Measurements from ENCODE around the gene VAPA. TPM values are rescaled to one million over a fixed set of nuclear protein-coding genes. Genes with fewer than 3 reads are reported as not detected.

Gene VAPA
- total RNA-seq, 4 donors from 2014 or later: 208 to 233 (median 221) TPM

DNA sequence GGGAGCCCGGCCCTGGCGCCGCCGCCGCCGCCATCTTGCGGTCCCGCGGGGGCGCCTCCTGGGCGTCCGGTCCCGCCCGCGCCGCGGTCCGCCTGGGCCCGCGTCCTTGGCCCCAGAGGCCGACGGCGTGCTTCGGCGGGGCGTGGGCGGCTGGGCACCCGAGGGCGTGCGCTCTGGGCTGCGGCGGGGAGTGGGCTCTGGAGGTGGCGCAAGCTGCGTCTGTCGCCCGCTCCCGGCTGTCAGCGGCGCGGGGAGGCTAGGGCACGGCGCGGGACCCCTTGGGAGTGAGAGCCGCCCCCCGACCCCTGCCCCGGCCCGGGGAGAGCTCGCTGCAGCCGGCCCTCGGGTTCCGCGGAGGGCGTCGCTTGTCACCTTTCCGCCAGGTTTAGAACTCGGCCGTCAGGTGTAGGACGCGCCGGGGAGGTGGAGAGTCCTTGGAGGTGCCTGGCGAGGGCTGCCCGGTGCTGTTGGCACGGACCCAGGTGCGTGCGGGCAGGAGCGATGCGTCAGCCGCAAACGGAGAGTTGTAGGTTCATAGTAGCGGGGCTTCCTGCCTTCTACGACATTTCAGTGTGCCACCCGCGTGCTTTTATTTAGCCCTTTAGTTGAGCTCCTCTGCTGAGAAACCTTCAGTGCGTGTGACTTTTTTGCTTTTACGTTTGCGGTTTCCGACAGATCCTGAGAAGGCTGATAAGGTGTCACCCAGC is 921 bp downstream of the VAPA start:
- 0 to 1% methylated on average over 15 to 18 of the region's 77 CpGs for WGBS, 2 donors
- peak; percentile 24 to 50 for DNase-seq (ENCODE audit: low spot score in 2 of 2)
- TF ChIP-seq POLR2A (IDR thresholded peaks at IDR 0.05) (no peak), EP300 (IDR thresholded peaks at IDR 0.05) (peak in 1 of 2 donors; percentile 75)
- TF ChIP-seq, protein P1, sequence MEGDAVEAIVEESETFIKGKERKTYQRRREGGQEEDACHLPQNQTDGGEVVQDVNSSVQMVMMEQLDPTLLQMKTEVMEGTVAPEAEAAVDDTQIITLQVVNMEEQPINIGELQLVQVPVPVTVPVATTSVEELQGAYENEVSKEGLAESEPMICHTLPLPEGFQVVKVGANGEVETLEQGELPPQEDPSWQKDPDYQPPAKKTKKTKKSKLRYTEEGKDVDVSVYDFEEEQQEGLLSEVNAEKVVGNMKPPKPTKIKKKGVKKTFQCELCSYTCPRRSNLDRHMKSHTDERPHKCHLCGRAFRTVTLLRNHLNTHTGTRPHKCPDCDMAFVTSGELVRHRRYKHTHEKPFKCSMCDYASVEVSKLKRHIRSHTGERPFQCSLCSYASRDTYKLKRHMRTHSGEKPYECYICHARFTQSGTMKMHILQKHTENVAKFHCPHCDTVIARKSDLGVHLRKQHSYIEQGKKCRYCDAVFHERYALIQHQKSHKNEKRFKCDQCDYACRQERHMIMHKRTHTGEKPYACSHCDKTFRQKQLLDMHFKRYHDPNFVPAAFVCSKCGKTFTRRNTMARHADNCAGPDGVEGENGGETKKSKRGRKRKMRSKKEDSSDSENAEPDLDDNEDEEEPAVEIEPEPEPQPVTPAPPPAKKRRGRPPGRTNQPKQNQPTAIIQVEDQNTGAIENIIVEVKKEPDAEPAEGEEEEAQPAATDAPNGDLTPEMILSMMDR (IDR thresholded peaks at IDR 0.05): no peak
- Histone ChIP-seq H3K9me3 (no peaks in the 10 kb centered on the region), H3K4me1 (peaks cover 0 to 50% (median 43%) of the 10 kb centered on the region in 4 donors), H3K27ac (peak overlapping the region; percentile 97 to 100 (median 100)), H3K4me3 (peak overlapping the region; percentile 89 to 98 (median 98)), H3K27me3 (no peaks in the 10 kb centered on the region), H3K36me3 (no peaks in the 10 kb centered on the region)

DNA sequence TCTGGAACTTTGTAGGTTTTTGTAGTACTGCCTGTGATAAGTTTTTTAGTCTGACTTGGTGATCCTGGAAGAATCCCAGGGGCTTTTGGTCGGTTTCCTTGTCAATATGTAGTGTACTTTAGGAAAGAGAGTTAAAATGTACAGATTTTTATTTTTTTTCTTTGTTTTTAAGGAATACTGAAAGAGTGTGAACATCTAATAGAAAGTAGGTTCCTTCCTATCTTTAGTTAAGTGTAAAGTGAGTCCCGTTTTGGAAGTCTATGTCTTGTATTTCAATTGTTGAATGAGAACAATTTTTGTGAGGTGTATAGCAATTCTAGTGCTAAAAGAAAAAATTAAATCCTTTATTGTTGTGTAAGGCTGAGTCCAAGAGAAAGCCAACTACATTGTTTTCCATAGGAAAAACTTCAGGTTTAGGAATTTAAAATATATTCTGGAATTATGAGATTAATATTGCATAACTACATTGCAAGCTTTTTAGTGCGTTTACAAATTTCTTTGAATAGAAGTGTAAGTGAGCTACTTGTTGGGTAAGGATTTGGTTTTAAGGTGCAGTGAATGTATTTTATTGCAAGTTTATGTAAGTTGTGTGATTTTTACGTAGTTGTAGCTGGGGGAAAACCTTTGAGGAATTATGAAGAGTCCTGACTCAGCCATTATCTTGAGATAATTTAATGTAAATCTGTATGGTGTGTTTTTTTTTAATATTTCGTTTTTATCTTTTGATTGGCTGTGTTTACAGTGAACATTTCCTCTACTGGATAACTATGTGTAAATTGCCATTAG is 1.7 kb downstream of the VAPA start:
- DNase-seq (ENCODE audit: low spot score in 2 of 2): no peak
- Histone ChIP-seq H3K27ac (peak overlapping the region; percentile 97 to 100 (median 100)), H3K27me3 (no peaks in the 10 kb centered on the region), H3K9me3 (no peaks in the 10 kb centered on the region), H3K36me3 (no peaks in the 10 kb centered on the region), H3K4me1 (peaks cover 0 to 58% (median 49%) of the 10 kb centered on the region in 4 donors), H3K4me3 (peak overlapping the region; percentile 89 to 98 (median 98))
- WGBS, 2 donors: 5 to 9% methylated on average over 5 of the region's 5 CpGs
- no peak for TF ChIP-seq EP300 (IDR thresholded peaks at IDR 0.05)
- TF ChIP-seq POLR2A (IDR thresholded peaks at IDR 0.05): peak in 1 of 2 donors; percentile 9

DNA sequence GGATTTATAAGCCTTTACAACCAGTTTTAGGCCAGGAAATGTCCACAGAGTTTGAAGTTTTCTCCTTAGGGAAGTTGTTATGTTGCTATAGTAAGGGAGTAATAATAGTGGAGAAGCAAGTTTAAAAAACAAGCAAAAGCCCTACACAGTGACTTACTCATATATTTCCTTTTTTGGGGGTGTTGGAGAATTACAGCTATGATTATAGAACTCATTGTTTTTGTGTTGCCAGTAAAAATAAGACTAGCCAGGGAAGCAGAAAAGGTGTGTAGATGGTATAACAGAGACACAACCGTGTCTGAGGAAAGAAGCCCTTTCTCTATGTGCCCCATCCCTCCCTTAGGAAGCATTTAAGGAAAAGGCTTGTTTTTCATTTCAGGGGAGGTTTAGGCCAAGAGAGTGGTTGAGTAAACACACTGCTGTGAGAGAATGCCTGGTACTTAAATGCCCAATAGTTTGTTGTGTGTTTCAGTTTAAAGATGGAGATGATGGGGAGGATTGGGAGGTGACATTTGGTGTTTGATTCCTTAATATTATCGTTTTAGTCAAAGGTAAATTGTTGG is 2.3 kb downstream of the VAPA start:
- whole genome bisulfite sequencing, 2 donors: 13 to 20% methylated on average over 2 of the region's 2 CpGs
- DNase-seq (ENCODE audit: low spot score in 2 of 2): no peak
- no peak for TF ChIP-seq POLR2A (IDR thresholded peaks at IDR 0.05)
- TF ChIP-seq, protein P1 (IDR thresholded peaks at IDR 0.05): no peak
- no peak for TF ChIP-seq EP300 (IDR thresholded peaks at IDR 0.05)
- H3K4me1 ChIP-seq: peaks cover 0 to 65% (median 54%) of the 10 kb centered on the region in 4 donors
- no peaks in the 10 kb centered on the region for H3K27me3 ChIP-seq
- peak overlapping the region; percentile 23 to 100 (median 100) for H3K27ac ChIP-seq
- no peaks in the 10 kb centered on the region for H3K36me3 ChIP-seq
- H3K4me3 ChIP-seq: peak overlapping the region in 3 of 4 donors; percentile 97 to 98 (median 98)
- no peaks in the 10 kb centered on the region for H3K9me3 ChIP-seq

DNA sequence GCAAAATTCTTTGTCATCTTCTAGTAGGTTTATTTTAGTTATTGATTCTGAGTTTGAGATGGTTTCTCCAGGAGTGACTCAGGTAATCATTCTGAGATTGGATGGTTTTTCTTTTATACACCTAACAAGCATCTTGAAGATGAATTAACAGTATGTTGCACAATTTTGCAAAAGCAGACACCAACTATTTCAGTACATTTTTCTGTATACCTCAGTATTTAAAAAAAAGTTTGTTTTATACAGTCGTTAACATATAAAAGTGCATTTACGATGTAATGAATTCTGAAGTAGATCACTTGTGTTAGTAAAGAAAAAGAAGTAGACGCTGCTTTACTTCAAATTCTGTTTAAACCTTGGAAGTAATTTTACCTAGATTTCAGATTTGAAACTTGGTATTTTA is 3.0 kb downstream of the VAPA start:
- TF ChIP-seq POLR2A (IDR thresholded peaks at IDR 0.05) (no peak), EP300 (IDR thresholded peaks at IDR 0.05) (no peak)
- TF ChIP-seq, protein P1 (IDR thresholded peaks at IDR 0.05): no peak
- no peaks in the 10 kb centered on the region for H3K36me3 ChIP-seq
- H3K4me1 ChIP-seq: peaks cover 0 to 71% (median 54%) of the 10 kb centered on the region in 4 donors
- H3K27me3 ChIP-seq: no peaks in the 10 kb centered on the region
- no peak overlapping the region for H3K4me3 ChIP-seq
- no peaks in the 10 kb centered on the region for H3K9me3 ChIP-seq
- DNase-seq (ENCODE audit: low spot score in 2 of 2): no peak
- H3K27ac ChIP-seq: peak overlapping the region in 3 of 4 donors; percentile 100
- WGBS, 2 donors: 73 to 78% methylated on average over 3 of the region's 3 CpGs

DNA sequence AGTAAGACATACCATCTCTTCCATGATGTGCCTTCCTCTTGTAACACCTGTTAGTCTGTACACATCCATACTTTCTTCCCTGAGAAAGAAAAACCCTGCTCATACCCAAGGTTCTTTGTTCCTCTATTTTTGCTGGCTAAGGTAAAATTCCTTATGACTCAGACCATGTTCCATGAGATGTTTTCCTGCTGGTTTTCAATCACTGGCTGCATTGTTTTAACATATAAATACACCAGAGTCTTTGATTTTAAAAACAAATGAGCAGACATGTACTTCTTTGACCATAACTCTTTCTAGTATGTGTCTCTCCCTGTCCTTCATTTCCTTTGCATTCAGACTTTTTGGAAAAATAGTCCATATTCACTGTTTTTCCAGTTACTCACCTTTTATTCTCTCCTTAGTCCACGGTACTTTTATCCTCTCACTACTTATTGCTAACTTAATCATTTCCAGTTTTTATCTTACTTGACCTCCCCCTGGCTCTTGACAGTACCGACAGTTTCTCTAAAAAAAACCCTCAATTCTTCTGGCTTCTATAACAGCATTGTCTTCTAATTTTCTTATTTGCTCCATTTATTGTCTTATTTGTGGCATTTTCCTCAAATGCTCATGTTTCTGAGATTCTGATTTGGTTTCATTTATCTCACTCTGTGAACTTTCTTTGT is 4.3 kb downstream of the VAPA start:
- H3K4me3 ChIP-seq: peak overlapping the region in 1 of 4 donors; percentile 2

More for the DNA sequence above, 4.3 kb downstream of the VAPA start:
- Histone ChIP-seq H3K9me3 (no peaks in the 10 kb centered on the region), H3K4me1 (peaks cover 0 to 78% (median 58%) of the 10 kb centered on the region in 4 donors), H3K36me3 (no peaks in the 10 kb centered on the region), H3K27me3 (no peaks in the 10 kb centered on the region), H3K27ac (peak overlapping the region in 3 of 4 donors; percentile 24 to 100 (median 100))
- TF ChIP-seq POLR2A (IDR thresholded peaks at IDR 0.05): no peak
- TF ChIP-seq, protein P1 (IDR thresholded peaks at IDR 0.05): no peak
- peak in 1 of 2 donors; percentile 40 for TF ChIP-seq EP300 (IDR thresholded peaks at IDR 0.05)
- DNase-seq (ENCODE audit: low spot score in 2 of 2): no peak
- WGBS, 2 donors: 16 to 17% methylated on average over 2 of the region's 2 CpGs
